Kidney (tissue), 14 donors: ENCODE measurements around the gene RHBDL2. TPM values are rescaled to one million over a fixed set of nuclear protein-coding genes. Genes with fewer than 3 reads are reported as not detected.

Source experiments
- DNase-seq, 5 donors: peaks; one replicate each; pipeline ENCODE4 v3.0.0-alpha.2; 2013 to 2020
- FAIRE-seq: peaks from 2 replicates; lab custom pipeline; 2012; peaks lifted over from hg19 to GRCh38; lab: Jason Lieb, UNC
- H3K27ac ChIP-seq, 2 donors: one replicate each; pipeline ENCODE4 v1.7.0; 2013; ENCODE audit warnings: low read depth in 2 of 2, low read length in 2 of 2, inconsistent platforms in 1 of 2
- H3K27me3 ChIP-seq: one replicate; pipeline ENCODE4 v1.7.1; 2013; ENCODE audit warnings: low read length, inconsistent platforms; ENCODE audit not compliant: control insufficient read depth, insufficient read depth
- H3K36me3 ChIP-seq, 3 donors: one replicate each; pipeline versions ENCODE4 v1.7.0 to v1.7.1; 2013; ENCODE audit warnings: low read length in 3 of 3, control low read depth in 1 of 3, inconsistent platforms in 1 of 3; ENCODE audit not compliant: insufficient read depth in 3 of 3, control insufficient read depth in 2 of 3
- H3K4me1 ChIP-seq, 3 donors: one replicate each; pipeline versions ENCODE4 v1.7.0 to v1.7.1; 2013; ENCODE audit warnings: low read length in 3 of 3, inconsistent platforms in 1 of 3, low read depth in 1 of 3; ENCODE audit not compliant: control insufficient read depth in 2 of 3, insufficient read depth in 2 of 3
- H3K4me3 ChIP-seq, 3 donors: one replicate each; pipeline versions ENCODE4 v1.7.0 to v1.8.1; 2013; ENCODE audit warnings: low read length in 3 of 3, control low read depth in 1 of 3, inconsistent platforms in 1 of 3
- H3K9ac ChIP-seq, 3 donors: one replicate each; pipeline versions ENCODE4 v1.7.0 to v1.7.1; 2013; ENCODE audit warnings: low read length in 3 of 3, control low read depth in 1 of 3, inconsistent platforms in 1 of 3
- H3K9me3 ChIP-seq, 3 donors: one replicate each; pipeline versions ENCODE4 v1.7.0 to v1.7.1; 2013; ENCODE audit warnings: low read length in 3 of 3, control low read depth in 1 of 3, inconsistent platforms in 1 of 3; ENCODE audit not compliant: control insufficient read depth in 2 of 3, insufficient read depth in 1 of 3
- CTCF ChIP-seq: IDR thresholded peaks from 3 replicates; pipeline ENCODE4 v1.5.1; 2012; ENCODE audit warnings: mild to moderate bottlenecking, moderate library complexity, borderline replicate concordance; ENCODE audit not compliant: insufficient read depth; ENCODE audit errors: extremely low read depth
- intact Hi-C: fragments of 100-400 bp; cut with DNase I; formaldehyde crosslinking; loops from one replicate; pipeline ENCODE4 v1.11.1; 2022
- polyA plus RNA-seq: library from polyadenylated mRNA; stranded (reverse); fragments of 350-450 nt; fragmentation: Illumina TruSeq; extraction: RNeasy Lipid Tissue Mini Kit (QIAGEN cat#74804); gene quantifications from one replicate; pipeline ENCODE4 v1.2.3, GENCODE V29; 2014; ENCODE audit warnings: low read depth, low replicate concordance; ENCODE audit not compliant: insufficient read depth
- total RNA-seq: library from RNA; stranded (reverse); fragmentation: NEBNext Ultra II Directional; extraction: Animal tissue kit (Norgen Biotek cat#: 25700); gene quantifications from one replicate; pipeline ENCODE4 v1.2.1, GENCODE V29; 2021
- donor health status: control.
- donor health status: control.
- donor health status: control.
- donor health status: control.
- donor health status: control.
- donor health status: DM: yes; HTN: yes; CAD: no.
- donor health status: Normal renal cell carcinoma (clear cell type).

Gene RHBDL2
- total and polyA plus RNA-seq, 2 donors from 2014 or later, result 0.34 to 2.1 TPM

GRCh38 chr1:38875811-38876210 lies 65.8 kb downstream of the RHBDL2 start:
- FAIRE-seq (no peak), DNase-seq (no peak)
- Histone ChIP-seq H3K4me1 (peaks cover 0 to 10% (median 9%) of the 10 kb centered on the region in 3 donors), H3K27ac (no peak overlapping the region), H3K4me3 (no peak overlapping the region), H3K9me3 (no peaks in the 10 kb centered on the region), H3K27me3 (no peaks in the 10 kb centered on the region), H3K36me3 (no peaks in the 10 kb centered on the region), H3K9ac (no peak overlapping the region)
- no peak for TF ChIP-seq CTCF
- intact Hi-C loops, result no loop called here

- peak within 1 kb of the TSS in 1 of 2 donors; percentile 36 for H3K27ac ChIP-seq
- peak; percentile 7 for TF ChIP-seq CTCF
- no peak for FAIRE-seq
These were observed 68.3 kb downstream of the RHBDL2 start, which contains the start of gene MYCBP for GRCh38 chr1:38873027-38873969. Gene MYCBP (minus strand): TSS chr1:38873348. CDS start chr1:38873305, 43 bp downstream.

GRCh38 chr1:38872401-38873026 lies 69.1 kb downstream of the RHBDL2 start:
- Histone ChIP-seq H3K9me3 (no peaks in the 10 kb centered on the region), H3K27ac (no peak overlapping the region), H3K36me3 (no peaks in the 10 kb centered on the region), H3K27me3 (no peaks in the 10 kb centered on the region), H3K4me1 (peaks cover 0 to 10% (median 9%) of the 10 kb centered on the region in 3 donors), H3K9ac (peak overlapping the region; percentile 28 to 62 (median 60)), H3K4me3 (peak overlapping the region; percentile 55 to 88 (median 76))
- DNase-seq (peak in 2 of 5 donors; percentile 27 to 34), FAIRE-seq (no peak)
- TF ChIP-seq CTCF, result no peak
- intact Hi-C loops, result no loop called here

More at GRCh38 chr1:38873027-38873969, 68.3 kb downstream of the RHBDL2 start, which contains the start of gene MYCBP:
- intact Hi-C loops, result no loop called here
- no peaks in the 10 kb centered on the region for H3K27me3 ChIP-seq
- H3K9me3 ChIP-seq, result no peaks in the 10 kb centered on the region
- DNase-seq, result peak; percentile 96 to 99 (median 97)
- H3K36me3 ChIP-seq, result no peaks in the 10 kb centered on the region
- peak within 1 kb of the TSS; percentile 88 to 94 (median 93) for H3K4me3 ChIP-seq
- H3K4me1 ChIP-seq, result peaks cover 0 to 10% (median 9%) of the 10 kb centered on the region in 3 donors
- peak within 1 kb of the TSS; percentile 77 to 89 (median 83) for H3K9ac ChIP-seq
